NCI-H2081 treated with DMSO at 0.1 percent for 48 hours (cell line): Measurements from ENCODE around the gene WDR11.
"Not testable (repeated sequence)": the region's sequence is repeated elsewhere in the genome, so short reads cannot be mapped to it uniquely, and the experiment has no call there.

Experiments
- DNase-seq: peaks from one replicate; lab custom pipeline; 2025; lab: John Stamatoyannopoulos, UW

Gene WDR11

GRCh38 chr10:120861178-120861855 is 10.2 kb downstream of the WDR11 start:
- no peak for DNase-seq

GRCh38 chr10:120873741-120874140 is 22.6 kb downstream of the WDR11 start:
- no peak for DNase-seq

GRCh38 chr10:120883071-120883470 is 31.9 kb downstream of the WDR11 start:
- DNase-seq: no peak

- DNase-seq: no peak
These were observed 36.3 kb downstream of the WDR11 start for GRCh38 chr10:120887482-120887881.

GRCh38 chr10:120891365-120891764 is 40.2 kb downstream of the WDR11 start:
- no peak for DNase-seq

GRCh38 chr10:120894556-120894955 is 43.4 kb downstream of the WDR11 start:
- DNase-seq: no peak

- DNase-seq: no peak
These were observed 46.2 kb downstream of the WDR11 start for GRCh38 chr10:120897343-120897742.

GRCh38 chr10:120905268-120905667 is 54.1 kb downstream of the WDR11 start:
- DNase-seq: no peak

- no peak for DNase-seq
These were observed 66.5 kb downstream of the WDR11 start for GRCh38 chr10:120917521-120918250.

GRCh38 chr10:120923886-120924285 is 72.7 kb downstream of the WDR11 start:
- not testable (repeated sequence) for DNase-seq

- DNase-seq: no peak
These were observed 75.4 kb downstream of the WDR11 start for GRCh38 chr10:120926611-120927010.

GRCh38 chr10:120927352-120927751 is 76.2 kb downstream of the WDR11 start:
- no peak for DNase-seq

GRCh38 chr10:120929166-120929565 is 78.0 kb downstream of the WDR11 start:
- no peak for DNase-seq

- DNase-seq: no peak
These were observed 80.3 kb downstream of the WDR11 start for GRCh38 chr10:120931423-120931822.

- no peak for DNase-seq
These were observed 80.8 kb downstream of the WDR11 start for GRCh38 chr10:120931999-120932398.

GRCh38 chr10:120938822-120939221 is 87.7 kb downstream of the WDR11 start:
- no peak for DNase-seq

GRCh38 chr10:120940299-120940900 is 89.2 kb downstream of the WDR11 start:
- DNase-seq: no peak

GRCh38 chr10:120941501-120941900 is 90.3 kb downstream of the WDR11 start:
- no peak for DNase-seq

- DNase-seq: peak; percentile 7
These were observed 91.7 kb downstream of the WDR11 start for GRCh38 chr10:120942806-120943413.

GRCh38 chr10:120943542-120943941 is 92.4 kb downstream of the WDR11 start:
- DNase-seq: no peak

- no peak for DNase-seq
These were observed 93.5 kb downstream of the WDR11 start for GRCh38 chr10:120944586-120945125.

- DNase-seq: no peak
These were observed 94.0 kb downstream of the WDR11 start for GRCh38 chr10:120945182-120945581.
